Measurements from ENCODE around the gene HLA-DRB1. TPM values are rescaled to one million over a fixed set of nuclear protein-coding genes. Genes with fewer than 3 reads are reported as not detected.
"Not testable (repeated sequence)": the region's sequence is repeated elsewhere in the genome, so short reads cannot be mapped to it uniquely, and the experiment has no call there.

Gene HLA-DRB1
- polyA plus RNA-seq, 5 donors, result 9.7 to 33.9 (median 21.7) TPM

DNA sequence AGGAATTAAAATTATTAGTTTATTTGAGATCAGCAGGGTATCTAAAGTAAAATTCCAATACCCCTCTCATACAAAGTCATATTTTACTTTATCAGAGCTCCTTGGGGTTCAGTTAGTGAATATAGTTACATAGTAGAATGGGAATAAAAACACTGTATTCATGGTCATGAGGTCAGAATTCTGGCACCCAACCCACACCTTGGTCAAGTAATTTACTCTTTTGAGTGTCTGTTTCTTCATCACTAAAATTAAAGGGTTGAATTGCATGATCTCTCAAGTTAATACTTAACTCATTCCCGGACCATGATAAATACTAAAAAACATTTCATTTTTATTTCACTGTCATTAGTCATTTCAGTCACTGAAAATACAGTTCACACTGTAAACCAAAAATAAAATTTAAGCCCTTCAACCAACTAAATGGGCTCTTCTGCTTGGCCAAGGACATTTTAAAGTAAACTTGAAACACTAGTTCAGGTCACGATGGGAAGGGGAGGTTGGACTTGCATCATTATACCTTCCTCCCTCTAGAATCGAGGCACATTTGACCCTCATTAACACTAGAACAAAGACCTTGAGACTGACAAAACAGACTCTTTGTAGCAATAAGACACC is 21.1 kb upstream of the HLA-DRB1 start:
- no peak for DNase-seq

DNA sequence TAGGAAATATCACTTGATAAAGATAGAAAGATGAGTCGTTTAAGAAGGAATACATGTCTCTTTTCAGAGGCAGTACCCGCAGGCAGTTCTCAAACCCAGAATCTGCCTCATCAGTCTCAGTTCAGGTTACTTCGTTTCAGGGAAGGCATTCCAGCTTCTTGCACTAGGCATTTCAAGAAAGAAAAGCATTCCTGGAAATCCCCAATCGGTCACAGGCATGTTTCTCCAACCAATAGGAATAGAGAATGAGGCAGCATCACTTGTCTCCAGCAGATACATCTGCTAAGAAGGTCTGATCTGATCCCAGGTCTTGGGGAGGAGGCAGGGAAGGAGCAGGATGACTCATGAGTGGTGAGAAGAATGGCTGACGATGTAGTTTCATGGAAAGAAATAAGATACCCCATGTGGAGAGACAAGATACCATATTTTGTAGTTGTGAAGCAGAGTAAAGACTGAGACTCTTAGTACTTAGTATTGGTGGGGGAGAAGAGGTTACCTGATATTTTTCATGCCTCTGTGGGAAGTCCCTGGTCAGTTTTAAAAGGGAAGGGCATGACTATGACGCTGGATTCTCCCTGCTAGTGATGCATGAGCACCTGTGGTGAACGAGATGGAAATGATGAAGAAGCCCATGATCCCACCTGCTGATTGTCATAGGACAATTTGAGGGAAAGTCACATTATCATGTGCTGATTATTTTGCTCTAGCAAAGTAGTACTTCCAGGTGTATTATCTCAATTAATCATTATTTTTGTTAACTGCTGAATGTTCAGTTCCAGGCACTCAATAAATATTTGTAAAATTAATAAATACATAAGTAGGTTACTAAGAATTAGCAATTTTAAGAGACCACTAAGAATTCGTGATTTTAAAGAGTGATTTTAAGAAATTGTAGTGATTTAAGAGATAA is 20.3 kb upstream of the HLA-DRB1 start:
- peak; percentile 65 to 66 for DNase-seq

DNA sequence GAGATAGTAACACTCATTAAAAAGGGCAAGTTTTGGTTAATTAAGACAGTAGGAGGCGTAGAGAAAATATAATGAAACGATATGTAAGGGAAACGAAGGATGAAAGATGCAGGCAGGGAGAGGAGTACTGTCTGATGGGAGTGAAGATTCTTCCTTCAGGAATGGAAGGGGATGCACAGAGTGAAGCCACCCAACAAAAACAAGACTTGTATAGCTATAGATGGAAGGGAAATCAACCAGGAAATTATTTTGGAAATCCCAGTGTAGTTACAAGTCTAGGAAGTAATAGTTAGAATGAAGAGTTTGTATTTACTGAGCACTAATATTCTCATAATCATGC is 19.7 kb upstream of the HLA-DRB1 start:
- DNase-seq, result no peak

DNA sequence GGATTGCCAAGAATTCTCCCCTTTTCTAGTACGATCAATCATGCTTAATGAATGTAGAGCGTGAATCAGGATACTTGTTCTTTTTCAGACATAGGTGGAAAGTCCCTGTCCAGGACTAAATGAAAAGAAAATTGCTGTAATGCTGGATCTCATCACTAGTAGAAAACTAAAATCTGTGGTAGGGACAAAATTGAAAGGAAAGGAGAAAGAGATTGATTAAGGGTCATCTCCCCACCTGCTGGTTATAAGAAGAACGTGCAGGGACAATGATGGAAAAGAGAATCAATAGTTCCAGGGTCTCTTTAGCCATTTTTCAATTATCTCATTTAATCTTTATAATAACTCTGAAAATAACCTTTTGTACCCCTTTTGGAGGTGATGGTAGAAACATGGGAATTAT is 18.7 kb upstream of the HLA-DRB1 start:
- DNase-seq, result no peak

DNA sequence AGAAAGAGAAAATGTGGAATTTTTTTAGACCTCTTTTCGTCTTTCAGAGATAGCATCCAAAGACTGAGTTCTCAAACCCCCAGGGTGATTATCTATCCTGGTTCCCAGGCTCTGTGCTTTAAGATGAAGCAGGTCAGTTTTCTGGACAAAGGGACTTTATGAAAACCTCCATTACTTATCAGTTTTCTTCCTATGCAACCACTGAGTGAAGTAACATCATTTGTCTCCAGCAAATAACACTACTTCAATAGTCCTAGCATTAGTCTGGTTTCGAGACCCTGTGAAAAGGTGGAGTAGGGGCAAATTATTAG is 18.3 kb upstream of the HLA-DRB1 start:
- no peak for DNase-seq

DNA sequence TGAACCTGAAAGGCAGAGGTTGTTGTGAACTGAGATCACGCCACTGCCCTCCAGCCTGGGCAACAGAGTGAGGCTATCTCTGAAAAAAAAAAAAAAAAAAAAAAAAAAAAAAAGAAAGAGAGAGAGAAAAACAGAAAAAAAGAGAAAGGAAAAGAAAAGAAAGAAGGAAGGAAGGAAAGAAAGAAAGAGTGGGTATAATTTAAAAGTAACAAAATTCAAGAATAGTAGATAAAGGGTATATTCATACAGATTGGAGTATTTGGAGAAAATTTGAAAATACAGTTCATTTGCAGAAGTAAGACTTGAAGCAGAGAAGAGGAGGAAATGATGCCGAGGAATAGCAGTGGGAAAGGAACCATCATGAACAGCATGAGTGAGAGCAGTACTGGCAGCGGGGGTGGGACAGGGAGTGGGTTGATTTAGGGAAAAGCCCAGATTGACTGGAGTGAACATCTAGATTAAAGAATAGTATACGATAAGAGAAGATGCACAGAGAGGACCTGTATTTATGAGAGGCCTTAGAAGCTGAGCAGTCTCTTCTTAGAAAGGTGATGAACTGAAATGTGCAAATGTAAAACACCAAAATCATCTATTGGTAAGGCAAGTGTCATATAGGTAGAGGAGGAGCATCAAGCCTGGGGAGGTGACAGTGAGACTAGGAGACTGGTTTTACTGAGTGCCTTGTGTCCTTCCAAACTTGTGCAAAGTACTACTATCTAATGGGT is 17.8 kb upstream of the HLA-DRB1 start:
- DNase-seq, result no peak

DNA sequence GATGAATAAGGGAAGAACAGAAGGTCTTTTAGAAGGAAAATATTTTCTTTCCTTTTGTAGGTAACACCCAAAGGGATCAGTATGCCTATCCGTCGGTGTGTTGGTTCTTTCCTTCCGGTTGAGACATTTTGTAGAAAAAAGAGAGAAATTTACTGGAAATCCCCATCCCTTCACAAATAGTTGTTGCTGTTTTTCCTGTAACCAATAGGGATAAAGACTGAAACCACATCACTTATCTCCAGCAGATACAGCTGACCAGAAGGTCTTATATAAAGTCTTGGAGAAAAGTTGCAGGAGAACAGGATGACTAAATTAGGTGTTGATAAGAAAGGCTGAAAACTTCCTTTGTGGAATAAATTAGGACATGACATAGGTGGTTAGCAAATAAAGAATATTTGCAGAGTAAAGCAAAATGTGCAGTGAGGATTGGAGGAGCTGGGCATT is 14.8 kb upstream of the HLA-DRB1 start:
- DNase-seq, result no peak

DNA sequence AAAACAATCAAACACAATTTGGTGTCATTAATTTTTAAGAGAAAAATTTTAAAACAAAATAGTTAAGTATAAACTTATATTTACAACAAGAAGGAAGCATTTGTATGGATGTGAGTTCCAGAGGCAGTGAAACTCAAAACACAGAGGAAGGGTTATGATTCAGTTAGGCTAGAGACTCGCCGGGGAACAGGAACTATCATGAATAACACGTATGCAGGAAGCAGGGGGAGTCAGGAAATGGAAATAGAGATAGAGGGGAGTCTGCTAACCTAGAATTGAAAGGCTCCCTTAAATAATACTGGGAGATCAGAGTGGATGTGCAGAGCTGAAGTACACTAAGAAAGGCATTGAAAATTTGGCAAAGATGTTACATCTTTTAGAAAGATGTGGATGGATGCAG is 14.2 kb upstream of the HLA-DRB1 start:
- no peak for DNase-seq

DNA sequence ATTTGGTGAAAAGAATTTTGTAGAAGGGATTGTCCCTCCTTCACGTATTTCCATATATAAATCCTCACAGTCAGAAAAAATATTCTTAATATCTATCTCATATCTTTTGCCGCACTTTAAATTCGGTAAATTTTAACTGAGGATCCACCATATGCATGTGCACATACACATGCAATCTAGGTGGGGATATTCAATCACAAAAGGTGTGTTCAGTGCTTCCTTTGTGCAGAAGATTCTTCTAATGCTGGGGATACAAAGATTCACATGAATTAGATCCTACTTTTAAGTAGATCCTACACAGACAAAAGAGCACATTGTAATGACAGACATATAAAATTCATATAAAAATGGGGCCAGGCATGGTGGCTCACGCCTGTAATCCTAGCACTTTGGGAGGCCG is 13.6 kb upstream of the HLA-DRB1 start:
- no peak for DNase-seq

DNA sequence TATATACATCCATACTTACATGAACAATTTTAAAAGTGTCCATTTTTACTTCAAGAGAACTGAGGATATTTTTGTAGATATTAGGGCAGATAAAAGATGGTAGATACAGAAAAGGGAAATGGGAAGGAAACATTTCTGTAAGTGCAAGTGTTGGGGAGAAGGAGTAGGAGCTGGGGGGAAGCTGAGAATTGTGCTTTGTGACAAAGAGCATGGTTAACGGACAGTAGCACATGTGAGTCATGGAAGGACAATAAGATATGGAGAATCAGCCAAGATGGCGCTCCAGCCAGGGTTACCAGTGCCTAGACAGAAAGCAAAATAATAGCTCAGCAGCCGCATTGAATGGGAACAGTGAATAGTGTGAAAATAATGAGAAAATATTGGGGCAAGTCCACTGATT is 12.7 kb upstream of the HLA-DRB1 start:
- DNase-seq, result no peak

DNA sequence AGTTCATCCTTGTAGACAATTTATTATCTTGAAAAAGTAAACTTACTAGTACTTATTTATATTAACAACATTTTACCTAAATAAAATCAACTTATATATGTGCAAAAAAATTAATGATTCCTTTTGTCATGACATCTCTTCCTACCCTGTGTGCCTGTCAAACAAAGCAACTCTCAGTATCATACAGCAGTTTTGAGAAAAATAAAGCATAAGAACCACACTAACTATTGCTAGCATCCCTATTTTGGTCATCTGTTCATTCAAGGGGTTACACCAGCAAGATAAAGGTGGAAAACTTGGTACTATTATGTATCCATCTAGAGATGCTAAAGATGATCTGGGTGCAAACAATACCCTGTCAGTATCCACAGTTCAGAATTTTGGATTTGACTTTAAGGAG is 7.4 kb upstream of the HLA-DRB1 start:
- no peak for DNase-seq

DNA sequence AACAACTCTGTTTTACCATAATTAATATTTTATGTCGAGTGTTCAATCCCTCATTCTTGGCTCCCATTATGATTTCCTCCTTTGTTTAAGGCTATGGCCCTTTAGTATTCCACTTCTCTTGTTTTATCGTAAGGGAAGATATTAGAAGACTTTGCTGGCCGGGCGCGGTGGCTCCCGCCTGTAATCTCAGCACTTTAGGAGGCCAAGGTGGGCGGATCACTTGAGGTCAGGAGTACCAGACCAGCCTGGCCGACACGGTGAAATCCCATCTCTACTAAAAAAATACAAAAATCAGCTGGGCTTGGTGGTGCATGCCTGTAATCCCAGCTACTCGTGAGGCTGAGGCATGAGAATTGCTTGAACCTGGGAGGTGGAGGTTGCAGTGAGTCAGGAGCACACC is 1.1 kb upstream of the HLA-DRB1 start:
- not testable (repeated sequence) for DNase-seq

DNA sequence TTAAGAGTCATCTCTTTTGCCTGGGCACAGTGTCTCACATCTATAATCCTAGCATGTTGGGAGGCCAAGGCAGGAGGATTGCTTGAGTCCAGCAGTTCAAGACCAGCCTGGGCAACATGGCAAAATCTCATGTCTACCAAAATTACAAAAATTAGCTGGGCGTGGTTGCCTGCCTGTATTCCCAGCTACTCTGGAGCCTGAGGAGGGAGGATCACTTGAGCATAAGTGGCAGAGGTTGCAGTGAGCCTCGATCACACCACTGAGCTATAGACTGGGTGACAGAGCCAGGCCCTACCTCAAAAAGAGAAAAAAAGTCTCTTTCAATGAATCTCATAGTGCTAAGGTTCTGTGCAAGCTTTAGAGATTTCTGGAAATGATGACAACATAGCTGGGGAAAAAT is 1.5 kb downstream of the HLA-DRB1 start:
- no peak for DNase-seq

DNA sequence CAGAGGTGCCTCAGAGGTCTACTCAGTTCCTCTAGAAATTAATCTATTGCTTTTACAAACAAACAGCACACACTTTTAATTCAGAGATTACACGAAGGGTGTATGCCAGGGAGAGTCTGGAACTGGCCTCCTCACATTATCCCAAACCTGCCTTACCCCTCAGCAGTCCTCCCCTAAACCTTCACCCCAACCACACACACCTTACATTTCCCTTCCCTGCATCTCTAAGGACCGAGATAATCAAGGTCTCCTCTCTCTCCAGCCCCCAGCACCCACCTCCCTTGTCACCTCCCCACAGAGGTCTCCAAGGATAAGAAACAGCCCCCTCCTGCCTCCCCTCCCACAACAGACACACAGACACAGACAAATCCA is 6.1 kb downstream of the HLA-DRB1 start:
- no peak for DNase-seq

DNA sequence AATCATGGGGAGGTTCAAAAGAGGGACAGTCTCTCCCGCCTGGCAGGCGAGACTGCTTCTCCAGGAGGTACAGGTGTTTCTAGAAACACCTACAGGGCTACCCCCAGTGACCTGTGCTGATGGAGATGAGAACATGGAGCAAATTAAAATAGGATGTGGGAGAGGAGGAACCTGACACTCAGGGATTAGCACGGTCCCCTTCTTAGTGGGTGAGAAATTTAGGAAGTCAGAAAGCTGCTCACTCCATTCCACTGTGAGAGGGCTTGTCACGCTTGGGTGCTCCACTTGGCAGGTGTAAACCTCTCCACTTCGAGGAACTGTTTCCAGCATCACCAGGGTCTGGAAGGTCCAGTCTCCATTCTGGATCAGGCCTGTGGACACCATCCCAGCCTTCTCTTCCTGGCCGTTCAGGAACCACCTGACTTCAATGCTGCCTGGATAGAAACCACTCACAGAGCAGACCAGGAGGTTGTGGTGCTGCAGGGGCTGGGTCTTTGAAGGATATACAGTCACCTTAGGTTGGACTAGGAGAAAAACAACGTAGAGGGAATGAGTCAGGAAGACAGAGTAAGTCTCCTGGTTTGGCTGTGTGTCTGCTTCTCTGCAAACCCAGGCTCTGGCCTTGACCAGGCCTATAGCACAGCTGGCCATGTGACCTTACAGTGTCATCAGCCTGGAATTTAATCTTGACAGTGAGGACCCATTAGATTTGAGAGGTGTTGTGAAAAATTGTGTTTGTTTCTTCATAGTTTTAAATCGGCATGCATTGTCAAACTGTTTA is 8.1 kb downstream of the HLA-DRB1 start:
- no peak for DNase-seq

DNA sequence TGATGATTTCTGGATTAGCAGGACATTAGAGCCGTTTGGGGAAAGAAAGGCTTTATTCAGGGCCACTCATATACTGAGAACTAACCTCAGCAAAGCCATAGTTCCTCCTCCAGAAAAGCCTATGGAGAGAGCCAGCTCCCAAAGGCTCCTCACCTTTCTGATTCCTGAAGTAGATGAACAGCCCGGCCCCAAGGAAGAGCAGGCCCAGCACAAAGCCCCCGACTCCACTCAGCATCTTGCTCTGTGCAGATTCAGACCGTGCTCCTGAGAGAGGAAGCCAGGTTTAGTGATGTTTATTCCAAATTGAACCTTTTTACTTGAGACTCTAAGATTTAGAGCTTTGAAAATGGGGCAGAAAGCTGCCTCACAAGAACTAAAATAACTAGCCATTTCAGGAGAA is 9.1 kb downstream of the HLA-DRB1 start:
- DNase-seq, result no peak

DNA sequence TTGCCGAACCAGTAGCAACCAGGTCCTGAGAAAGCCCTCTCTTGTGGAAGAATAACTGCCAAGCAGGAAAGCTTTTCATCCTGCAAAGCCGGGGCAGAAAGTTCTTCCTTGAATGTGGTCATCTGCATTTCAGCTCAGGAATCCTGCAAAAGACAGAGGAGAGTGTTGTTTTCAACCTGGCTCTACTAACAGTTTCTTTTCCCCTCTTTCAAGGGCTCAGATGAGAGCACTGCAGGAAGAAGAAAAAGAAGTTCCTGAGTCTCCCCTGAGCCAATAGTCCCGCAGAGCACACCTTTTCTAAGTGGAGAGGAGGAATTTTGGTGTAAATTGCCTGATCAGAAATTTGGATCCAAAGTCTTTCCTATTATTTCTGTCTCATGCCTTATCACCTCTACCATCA is 10.7 kb downstream of the HLA-DRB1 start:
- DNase-seq, result no peak

DNA sequence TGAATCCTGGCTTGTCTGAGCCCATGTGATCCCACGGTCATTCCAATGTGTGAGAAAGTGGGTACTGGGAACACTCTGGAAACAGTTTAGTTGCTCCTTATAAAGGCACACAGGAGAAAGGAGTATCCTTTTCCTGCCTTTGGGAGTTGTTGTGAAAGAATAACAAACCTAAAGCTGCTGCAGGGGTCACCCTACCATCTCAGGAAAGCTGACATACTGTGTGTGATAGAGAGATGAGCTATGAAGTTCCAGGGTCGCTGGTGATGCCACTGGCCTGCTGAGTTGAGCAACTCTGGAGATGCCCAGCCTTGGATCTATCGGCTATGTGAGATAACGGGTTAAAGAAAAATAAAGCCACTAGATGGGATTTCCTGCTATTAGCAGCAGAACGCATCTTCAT is 12.2 kb downstream of the HLA-DRB1 start:
- not testable (repeated sequence) for DNase-seq

DNA sequence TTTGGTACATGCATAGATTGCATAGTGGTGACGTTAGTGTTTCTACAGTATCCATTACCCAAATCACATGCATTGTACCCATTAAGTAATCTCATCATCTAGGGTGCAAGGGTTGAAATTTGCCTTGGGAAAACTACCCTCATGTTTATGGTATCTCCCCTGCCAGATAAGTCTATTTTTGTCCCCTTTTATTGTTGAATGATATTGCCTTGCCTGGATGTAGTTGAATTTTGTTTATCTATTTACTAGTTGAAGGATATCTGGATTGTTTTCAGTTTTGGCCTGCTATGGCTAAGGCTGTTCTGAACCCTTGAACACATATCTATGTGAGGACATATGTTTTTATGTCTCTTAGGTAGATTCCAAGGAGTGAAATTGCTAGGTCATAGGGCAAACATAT is 13.4 kb downstream of the HLA-DRB1 start:
- no peak for DNase-seq

DNA sequence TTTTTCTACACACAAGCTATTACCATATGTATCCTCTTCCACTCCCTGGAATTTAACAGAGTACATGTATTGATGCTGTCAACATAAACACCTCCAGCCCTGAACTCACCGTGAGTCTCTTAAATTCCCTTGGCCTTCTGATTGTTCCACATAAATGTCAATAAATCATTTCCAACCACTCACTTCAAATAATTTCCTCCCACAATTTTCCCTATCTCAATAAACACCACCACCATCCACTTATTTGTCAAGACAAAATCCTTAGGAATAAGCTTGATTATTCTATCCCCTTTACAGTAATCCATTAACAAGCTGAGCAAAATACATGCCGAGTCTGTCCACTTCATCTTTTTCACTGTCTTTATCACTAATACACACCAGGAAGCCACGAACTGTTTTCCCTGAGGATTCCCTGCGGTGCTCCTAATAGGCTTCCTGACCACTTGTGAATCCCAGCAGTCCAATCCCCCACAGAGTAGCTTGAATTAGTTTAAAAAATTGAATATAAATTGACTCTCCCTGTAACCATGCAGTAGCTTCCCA is 19.2 kb downstream of the HLA-DRB1 start:
- no peak for DNase-seq

DNA sequence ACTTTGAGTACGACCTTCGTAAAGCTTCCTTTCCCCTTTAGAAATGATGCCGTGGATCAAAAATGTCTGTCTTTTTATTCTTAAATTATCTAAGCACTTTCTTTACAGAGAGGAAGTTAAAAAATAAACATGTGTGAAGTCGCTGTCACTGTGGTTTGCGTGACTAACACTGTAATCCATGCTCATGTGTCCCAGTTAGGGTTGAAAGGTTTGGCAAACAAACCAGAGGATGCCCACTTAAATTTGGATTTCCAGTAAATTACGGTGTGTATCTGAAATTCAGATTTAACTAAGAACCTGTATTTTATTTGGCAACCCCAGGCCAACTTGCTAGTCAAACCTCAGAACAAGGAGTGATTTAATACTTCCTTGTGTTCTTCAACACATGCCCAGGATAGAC is 21.1 kb downstream of the HLA-DRB1 start:
- DNase-seq, result no peak

DNA sequence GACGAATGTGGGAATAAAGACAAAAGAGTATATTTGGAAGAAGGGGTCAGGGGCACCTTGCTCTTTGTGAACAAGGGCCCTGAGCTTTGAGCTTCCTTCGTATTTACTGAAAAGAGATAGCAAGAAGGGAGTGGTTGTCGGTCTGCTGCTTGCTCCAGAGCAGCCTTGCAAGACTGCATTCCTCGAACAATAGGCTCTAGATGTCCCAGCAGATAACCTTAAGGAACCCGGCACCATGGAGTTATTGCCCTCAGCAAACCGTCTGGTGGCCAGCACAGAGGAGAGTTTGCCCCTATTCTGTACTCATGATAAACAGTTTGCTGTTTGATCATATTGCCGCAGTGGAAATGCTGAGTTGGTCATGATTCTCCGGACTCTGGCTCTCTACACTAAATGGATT is 22.7 kb downstream of the HLA-DRB1 start:
- DNase-seq, result no peak

All from right lung (tissue), 5 donors.